Measurements from ENCODE around the gene COG7. TPM values are rescaled to one million over a fixed set of nuclear protein-coding genes. Genes with fewer than 3 reads are reported as not detected.

COG7 gene
- total and polyA plus RNA-seq, 5 donors: 11.7 to 13.8 (median 13.0) TPM

DNA sequence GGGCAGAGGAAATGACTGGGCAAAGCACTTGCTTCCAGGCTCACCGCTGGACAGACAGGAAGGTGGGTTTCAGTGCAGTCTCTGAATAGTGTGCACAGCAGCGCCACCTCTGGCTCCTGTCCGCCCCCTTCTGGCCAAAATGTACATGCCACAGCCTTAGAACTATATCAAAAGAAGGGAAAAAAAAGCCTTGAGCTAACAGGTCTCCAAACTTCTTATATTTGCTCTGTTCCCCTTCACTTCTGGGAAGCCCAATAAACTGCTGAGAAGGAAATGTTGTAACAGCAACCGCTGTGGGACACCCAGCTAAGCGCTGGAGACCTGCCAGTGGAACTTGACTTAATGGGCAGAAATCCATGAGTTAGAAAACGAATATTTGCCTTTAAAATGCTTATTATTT lies 17.5 kb downstream of the COG7 start:
- H3K9me3 ChIP-seq (ENCODE audit: control insufficient read depth, low read length): no peaks in the 10 kb centered on the region
- intact Hi-C loops (cut with DNase I): loop anchor here in 2 of 4 donors (2.0 to 10.0 kb wide), 2 partner anchors 253 to 531 kb away; partner anchors contain the start of gene SCNN1G (in 1 of the 2)
- no peaks in the 10 kb centered on the region for H3K4me1 ChIP-seq (ENCODE audit: control insufficient read depth, insufficient read depth, low read length)
- peak; percentile 45 to 77 (median 76) for DNase-seq
- 47% methylated on average over 6 of the region's 6 CpGs for WGBS
- no peak overlapping the region for H3K4me3 ChIP-seq (ENCODE audit: low read length)
- H3K27me3 ChIP-seq (ENCODE audit: control insufficient read depth, insufficient read depth): no peaks in the 10 kb centered on the region
- H3K27ac ChIP-seq (ENCODE audit: low read length): no peak overlapping the region
- peak; percentile 68 to 78 for ATAC-seq

GRCh38 chr16:23434380-23434779 lies 18.6 kb downstream of the COG7 start:
- 23% methylated on average over 6 of the region's 6 CpGs for WGBS
- Histone ChIP-seq H3K27me3 (ENCODE audit: control insufficient read depth, insufficient read depth) (no peaks in the 10 kb centered on the region), H3K4me1 (ENCODE audit: control insufficient read depth, insufficient read depth, low read length) (no peaks in the 10 kb centered on the region), H3K9me3 (ENCODE audit: control insufficient read depth, low read length) (no peaks in the 10 kb centered on the region), H3K27ac (ENCODE audit: low read length) (no peak overlapping the region), H3K4me3 (ENCODE audit: low read length) (no peak overlapping the region)
- ATAC-seq: peak in 1 of 2 donors; percentile 33
- no peak for DNase-seq
- intact Hi-C loops (cut with DNase I): loop anchor here (2.0 to 10.0 kb wide), 4 partner anchors 247 to 530 kb away; partner anchors contain the start of gene SCNN1G (in 3 of the 4)

GRCh38 chr16:23433261-23433920 lies 19.6 kb downstream of the COG7 start:
- 85% methylated on average over 16 of the region's 16 CpGs for WGBS
- peak in 1 of 2 donors; percentile 29 for ATAC-seq
- Histone ChIP-seq H3K4me3 (ENCODE audit: low read length) (no peak overlapping the region), H3K27ac (ENCODE audit: low read length) (no peak overlapping the region), H3K4me1 (ENCODE audit: control insufficient read depth, insufficient read depth, low read length) (no peaks in the 10 kb centered on the region), H3K27me3 (ENCODE audit: control insufficient read depth, insufficient read depth) (no peaks in the 10 kb centered on the region), H3K9me3 (ENCODE audit: control insufficient read depth, low read length) (no peaks in the 10 kb centered on the region)
- intact Hi-C loops (cut with DNase I): loop anchor here in 3 of 4 donors (2.0 to 10.0 kb wide), 4 partner anchors 246 to 535 kb away; partner anchors contain the start of gene SCNN1G (in 2 of the 3)
- no peak for DNase-seq

GRCh38 chr16:23432176-23433128 lies 20.5 kb downstream of the COG7 start:
- no peak overlapping the region for H3K27ac ChIP-seq (ENCODE audit: low read length)
- ATAC-seq (no peak), DNase-seq (no peak)
- no peak overlapping the region for H3K4me3 ChIP-seq (ENCODE audit: low read length)
- 84% methylated on average over 10 of the region's 10 CpGs for WGBS
- H3K9me3 ChIP-seq (ENCODE audit: control insufficient read depth, low read length): no peaks in the 10 kb centered on the region
- intact Hi-C loops (cut with DNase I): loop anchor here in 3 of 4 donors (2.0 to 10.0 kb wide), 4 partner anchors 245 to 534 kb away; partner anchors contain the start of gene SCNN1G (in 2 of the 3)
- H3K4me1 ChIP-seq (ENCODE audit: control insufficient read depth, insufficient read depth, low read length): no peaks in the 10 kb centered on the region
- H3K27me3 ChIP-seq (ENCODE audit: control insufficient read depth, insufficient read depth): no peaks in the 10 kb centered on the region

DNA sequence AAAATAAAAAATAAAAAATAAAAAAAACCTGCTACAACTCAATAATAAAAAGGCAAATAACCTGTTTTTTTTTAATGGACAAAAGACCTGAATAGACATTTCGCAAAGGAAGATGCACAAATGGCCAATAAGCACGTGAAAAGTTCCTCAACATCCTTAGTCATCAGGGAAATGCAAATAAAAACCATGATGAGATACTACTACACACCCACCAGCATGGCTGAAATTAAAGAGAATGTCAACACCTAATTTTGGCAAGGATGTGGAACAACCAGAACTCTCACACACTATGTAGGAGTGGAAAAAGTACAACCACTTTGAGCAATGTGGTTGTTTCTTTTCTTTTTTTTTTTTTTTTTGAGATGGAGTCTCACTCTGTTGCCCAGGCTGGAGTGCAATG lies 24.6 kb downstream of the COG7 start:
- Histone ChIP-seq H3K27me3 (ENCODE audit: control insufficient read depth, insufficient read depth) (no peaks in the 10 kb centered on the region), H3K27ac (ENCODE audit: low read length) (no peak overlapping the region), H3K4me3 (ENCODE audit: low read length) (no peak overlapping the region), H3K9me3 (ENCODE audit: control insufficient read depth, low read length) (no peaks in the 10 kb centered on the region), H3K4me1 (ENCODE audit: control insufficient read depth, insufficient read depth, low read length) (no peaks in the 10 kb centered on the region)
- WGBS: 73% methylated on average over 2 of the region's 2 CpGs
- DNase-seq: no peak
- intact Hi-C loops (cut with DNase I): no loop called here
- no peak for ATAC-seq

GRCh38 chr16:23424292-23424958 lies 28.6 kb downstream of the COG7 start:
- WGBS: 92% methylated on average over 14 of the region's 14 CpGs
- Histone ChIP-seq H3K9me3 (ENCODE audit: control insufficient read depth, low read length) (no peaks in the 10 kb centered on the region), H3K27ac (ENCODE audit: low read length) (peak overlapping the region; percentile 37), H3K4me3 (ENCODE audit: low read length) (no peak overlapping the region), H3K4me1 (ENCODE audit: control insufficient read depth, insufficient read depth, low read length) (no peaks in the 10 kb centered on the region), H3K27me3 (ENCODE audit: control insufficient read depth, insufficient read depth) (no peaks in the 10 kb centered on the region)
- DNase-seq (no peak), ATAC-seq (no peak)
- intact Hi-C loops (cut with DNase I): no loop called here

- Histone ChIP-seq H3K4me1 (ENCODE audit: control insufficient read depth, insufficient read depth, low read length) (no peaks in the 10 kb centered on the region), H3K27me3 (ENCODE audit: control insufficient read depth, insufficient read depth) (no peaks in the 10 kb centered on the region), H3K27ac (ENCODE audit: low read length) (peak overlapping the region; percentile 93), H3K4me3 (ENCODE audit: low read length) (no peak overlapping the region), H3K9me3 (ENCODE audit: control insufficient read depth, low read length) (no peaks in the 10 kb centered on the region)
- peak; percentile 69 to 82 (median 79) for DNase-seq
- intact Hi-C loops (cut with DNase I): no loop called here
- ATAC-seq: peak; percentile 95 to 99
- 34% methylated on average over 11 of the region's 11 CpGs for WGBS
These were observed 29.4 kb downstream of the COG7 start for GRCh38 chr16:23423496-23424049.

GRCh38 chr16:23420011-23420410 lies 33.0 kb downstream of the COG7 start:
- DNase-seq (no peak), ATAC-seq (no peak)
- Histone ChIP-seq H3K9me3 (ENCODE audit: control insufficient read depth, low read length) (no peaks in the 10 kb centered on the region), H3K4me1 (ENCODE audit: control insufficient read depth, insufficient read depth, low read length) (no peaks in the 10 kb centered on the region), H3K27me3 (ENCODE audit: control insufficient read depth, insufficient read depth) (no peaks in the 10 kb centered on the region), H3K4me3 (ENCODE audit: low read length) (no peak overlapping the region), H3K27ac (ENCODE audit: low read length) (no peak overlapping the region)
- 91% methylated on average over 5 of the region's 5 CpGs for WGBS
- intact Hi-C loops (cut with DNase I): no loop called here

DNA sequence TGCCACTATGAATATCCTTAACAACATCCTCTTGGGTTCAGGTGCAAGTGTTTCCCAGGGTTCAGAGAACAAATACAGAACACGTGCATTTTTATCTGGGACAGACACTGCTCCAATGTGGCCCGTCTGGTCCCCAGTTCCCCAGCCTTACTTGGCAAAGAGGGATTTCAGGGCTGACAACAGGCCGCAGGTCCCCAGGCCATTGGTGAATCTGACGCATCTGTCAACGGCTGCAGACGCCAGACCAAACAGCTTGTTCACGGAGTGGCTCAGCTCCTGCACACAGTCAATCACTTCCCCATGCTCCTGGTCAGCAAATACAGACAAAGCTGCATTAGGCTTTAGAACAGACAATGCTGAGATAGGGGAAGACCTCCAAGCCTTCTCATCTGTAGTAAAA lies 36.2 kb downstream of the COG7 start:
- no peak overlapping the region for H3K27ac ChIP-seq (ENCODE audit: low read length)
- WGBS: 64% methylated on average over 7 of the region's 7 CpGs
- H3K27me3 ChIP-seq (ENCODE audit: control insufficient read depth, insufficient read depth): no peaks in the 10 kb centered on the region
- intact Hi-C loops (cut with DNase I): no loop called here
- ATAC-seq (no peak), DNase-seq (no peak)
- H3K9me3 ChIP-seq (ENCODE audit: control insufficient read depth, low read length): no peaks in the 10 kb centered on the region
- no peaks in the 10 kb centered on the region for H3K4me1 ChIP-seq (ENCODE audit: control insufficient read depth, insufficient read depth, low read length)
- H3K4me3 ChIP-seq (ENCODE audit: low read length): no peak overlapping the region

GRCh38 chr16:23414731-23415130 lies 38.3 kb downstream of the COG7 start:
- H3K4me3 ChIP-seq (ENCODE audit: low read length): no peak overlapping the region
- no peaks in the 10 kb centered on the region for H3K9me3 ChIP-seq (ENCODE audit: control insufficient read depth, low read length)
- WGBS: 92% methylated on average over 6 of the region's 6 CpGs
- H3K27ac ChIP-seq (ENCODE audit: low read length): no peak overlapping the region
- no peaks in the 10 kb centered on the region for H3K27me3 ChIP-seq (ENCODE audit: control insufficient read depth, insufficient read depth)
- no peak for ATAC-seq
- no peaks in the 10 kb centered on the region for H3K4me1 ChIP-seq (ENCODE audit: control insufficient read depth, insufficient read depth, low read length)
- DNase-seq: no peak
- intact Hi-C loops (cut with DNase I): no loop called here

Measured in right cardiac atrium (tissue), 5 donors.